ENCODE results near the gene SEMA6B.

Gene SEMA6B

DNA sequence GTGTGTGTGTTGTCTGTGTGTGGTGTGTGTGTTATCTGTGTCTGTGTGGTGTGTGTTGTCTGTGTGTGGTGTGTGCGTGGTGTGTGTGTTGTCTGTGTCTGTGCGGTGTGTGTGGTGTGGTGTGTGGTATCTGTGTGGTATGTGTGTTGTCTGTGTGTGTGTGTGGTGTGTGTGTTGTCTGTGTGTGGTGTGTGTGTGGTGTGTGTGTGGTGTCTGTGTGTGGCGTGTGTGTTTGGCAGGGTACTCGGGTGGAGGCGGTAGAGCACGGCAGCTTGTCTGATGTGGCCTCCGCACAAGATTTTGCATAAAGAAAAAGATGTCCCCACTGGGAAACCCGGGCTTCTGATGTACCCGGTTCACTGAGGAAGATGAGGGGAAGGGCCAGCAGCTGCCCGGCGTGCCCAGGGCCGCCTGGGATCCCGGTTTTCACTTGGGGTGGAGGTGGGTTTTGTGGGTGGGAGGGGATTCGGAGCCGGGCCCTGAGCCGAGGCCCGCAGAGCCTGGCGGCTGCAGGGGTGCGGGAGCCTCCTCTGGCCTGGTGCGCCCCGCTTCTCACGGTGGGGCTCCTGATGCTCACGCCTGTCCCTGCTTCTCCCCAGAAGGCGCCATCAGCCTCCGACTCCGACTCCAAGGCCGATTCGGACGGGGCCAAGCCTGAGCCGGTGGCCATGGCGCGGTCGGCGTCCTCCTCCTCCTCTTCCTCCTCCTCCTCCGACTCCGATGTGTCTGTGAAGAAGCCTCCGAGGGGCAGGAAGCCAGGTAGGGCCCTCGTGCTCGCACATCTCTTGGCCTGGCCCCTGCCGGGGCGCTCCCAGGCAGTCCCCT lies 66.2 kb downstream of the SEMA6B start:
- DNase-seq (ENCODE audit: low spot score): no peak

All from SW480 (cell line).